ENCODE data around the gene ALPI. TPM values are rescaled to one million over a fixed set of nuclear protein-coding genes. Genes with fewer than 3 reads are reported as not detected.

Gene ALPI
- total and polyA plus RNA-seq, 7 donors = 0.05 to 0.14 TPM; not detected in 5

DNA sequence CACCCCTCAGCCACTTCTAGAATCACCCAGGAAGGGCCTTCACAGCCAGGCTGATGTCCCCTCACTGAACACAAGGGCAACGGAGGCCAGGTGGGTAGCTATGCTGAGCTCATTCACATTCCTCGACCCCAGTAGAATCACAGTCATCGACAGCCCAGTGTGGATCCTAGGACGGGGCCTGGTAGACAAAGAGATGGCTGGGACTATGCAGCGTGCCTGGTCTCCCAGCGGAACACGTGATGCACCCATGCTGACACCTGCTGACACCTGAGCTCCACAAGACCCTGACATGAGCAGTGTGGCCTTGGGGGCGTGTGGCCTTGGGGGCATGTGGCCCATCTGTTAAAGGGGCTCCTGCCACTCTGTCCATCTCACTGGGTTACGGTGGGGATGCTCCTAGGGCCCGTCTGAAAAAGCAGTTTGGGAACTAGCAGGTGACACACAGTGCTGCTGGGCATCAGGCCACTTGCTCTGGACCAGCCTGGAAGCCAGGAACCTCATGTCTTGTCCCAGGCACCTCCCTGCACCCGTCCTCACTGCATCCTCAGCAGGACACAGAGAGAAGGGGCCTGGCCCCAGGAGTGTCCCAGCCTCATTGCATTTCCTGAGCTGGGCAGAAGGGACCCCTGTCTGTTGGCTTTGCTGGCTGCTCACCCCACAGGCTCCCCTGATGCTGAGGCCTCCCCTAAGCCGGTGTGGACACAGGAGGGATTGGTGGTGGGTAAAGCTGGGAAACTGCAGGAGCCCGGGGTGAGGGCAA is 22.0 kb downstream of the ALPI start:
- DNase-seq (peak in 1 of 2 donors; percentile 35), ATAC-seq (no peak)
- H3K9me3 ChIP-seq = no peaks in the 10 kb centered on the region
- H3K4me1 ChIP-seq = no peaks in the 10 kb centered on the region
- intact Hi-C loops (cut with DNase I) = no loop called here
- TF ChIP-seq, protein P1, sequence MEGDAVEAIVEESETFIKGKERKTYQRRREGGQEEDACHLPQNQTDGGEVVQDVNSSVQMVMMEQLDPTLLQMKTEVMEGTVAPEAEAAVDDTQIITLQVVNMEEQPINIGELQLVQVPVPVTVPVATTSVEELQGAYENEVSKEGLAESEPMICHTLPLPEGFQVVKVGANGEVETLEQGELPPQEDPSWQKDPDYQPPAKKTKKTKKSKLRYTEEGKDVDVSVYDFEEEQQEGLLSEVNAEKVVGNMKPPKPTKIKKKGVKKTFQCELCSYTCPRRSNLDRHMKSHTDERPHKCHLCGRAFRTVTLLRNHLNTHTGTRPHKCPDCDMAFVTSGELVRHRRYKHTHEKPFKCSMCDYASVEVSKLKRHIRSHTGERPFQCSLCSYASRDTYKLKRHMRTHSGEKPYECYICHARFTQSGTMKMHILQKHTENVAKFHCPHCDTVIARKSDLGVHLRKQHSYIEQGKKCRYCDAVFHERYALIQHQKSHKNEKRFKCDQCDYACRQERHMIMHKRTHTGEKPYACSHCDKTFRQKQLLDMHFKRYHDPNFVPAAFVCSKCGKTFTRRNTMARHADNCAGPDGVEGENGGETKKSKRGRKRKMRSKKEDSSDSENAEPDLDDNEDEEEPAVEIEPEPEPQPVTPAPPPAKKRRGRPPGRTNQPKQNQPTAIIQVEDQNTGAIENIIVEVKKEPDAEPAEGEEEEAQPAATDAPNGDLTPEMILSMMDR (IDR thresholded peaks at IDR 0.05) = no peak
- WGBS, 3 donors = 91 to 93% (median 92%) methylated on average over 13 of the region's 13 CpGs
- H3K4me3 ChIP-seq = no peak overlapping the region
- H3K36me3 ChIP-seq (ENCODE audit: insufficient read depth in 1 of 2, low read depth in 1 of 2) = no peaks in the 10 kb centered on the region
- peaks cover 0 to 1% (median 0%) of the 10 kb centered on the region in 3 donors for H3K27me3 ChIP-seq (ENCODE audit: insufficient read depth in 3 of 3, low read length in 2 of 3)
- H3K27ac ChIP-seq = no peak overlapping the region

- no peaks in the 10 kb centered on the region for H3K36me3 ChIP-seq (ENCODE audit: insufficient read depth in 1 of 2, low read depth in 1 of 2)
- H3K27me3 ChIP-seq (ENCODE audit: insufficient read depth in 3 of 3, low read length in 2 of 3) = peaks cover 0 to 6% (median 1%) of the 10 kb centered on the region in 3 donors
- no peaks in the 10 kb centered on the region for H3K9me3 ChIP-seq
- H3K4me3 ChIP-seq = no peak overlapping the region
- 65 to 67% (median 66%) methylated on average over 19 of the region's 19 CpGs for WGBS, 3 donors
- H3K27ac ChIP-seq = no peak overlapping the region
- no peaks in the 10 kb centered on the region for H3K4me1 ChIP-seq
- TF ChIP-seq, protein P1 (IDR thresholded peaks at IDR 0.05) = no peak
- peak in 1 of 2 donors; percentile 34 for DNase-seq
- intact Hi-C loops (cut with DNase I) = no loop called here
- no peak for ATAC-seq
Measured at GRCh38 chr2:232478571-232479340, 22.8 kb downstream of the ALPI start.

DNA sequence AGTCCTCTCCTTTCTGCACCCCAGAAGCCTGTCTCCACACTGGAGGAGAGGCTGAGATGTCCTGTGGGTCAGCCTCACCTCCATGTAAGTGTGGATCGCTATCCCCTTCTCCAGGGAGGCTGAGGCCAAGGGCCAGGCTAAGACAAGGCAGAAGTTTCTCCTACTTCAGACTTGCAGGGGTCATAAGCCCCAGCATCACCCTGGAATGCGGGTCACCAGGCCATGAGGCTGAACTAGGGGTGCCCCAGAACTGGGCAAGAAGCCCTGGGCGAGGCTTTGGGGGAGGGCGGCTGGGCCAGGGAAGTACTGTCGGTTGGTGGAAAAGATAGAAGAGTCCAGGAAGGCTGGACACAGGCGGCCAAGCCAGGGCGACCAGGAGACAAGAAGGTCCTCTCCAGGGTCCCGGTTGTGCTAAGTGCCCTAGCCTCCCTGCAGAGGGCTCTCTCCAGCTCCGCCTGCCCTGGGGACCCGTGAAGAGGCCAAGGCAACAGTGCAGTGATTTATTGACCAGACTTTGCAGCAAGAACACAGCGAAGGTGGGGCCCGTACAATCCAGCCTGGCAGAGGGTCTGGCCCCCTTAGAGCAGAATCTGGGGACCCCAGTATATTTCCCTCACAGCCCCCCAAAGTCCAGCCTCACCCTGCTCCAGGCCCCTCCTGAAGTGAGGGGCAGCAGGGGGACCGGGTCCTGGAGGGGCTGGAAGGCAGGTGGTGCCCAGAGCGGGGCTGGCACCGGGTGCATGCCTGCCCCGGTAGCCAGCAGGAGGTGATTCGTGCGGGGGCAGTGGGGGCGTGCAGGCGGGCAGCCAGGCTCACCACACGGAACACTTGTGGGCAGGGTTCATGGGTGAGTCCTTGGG is 23.6 kb downstream of the ALPI start:
- 74 to 75% (median 74%) methylated on average over 18 to 21 of the region's 21 CpGs for WGBS, 3 donors
- H3K27me3 ChIP-seq (ENCODE audit: insufficient read depth in 3 of 3, low read length in 2 of 3) = peaks cover 0 to 14% (median 1%) of the 10 kb centered on the region in 3 donors
- no peaks in the 10 kb centered on the region for H3K9me3 ChIP-seq
- no peaks in the 10 kb centered on the region for H3K4me1 ChIP-seq
- TF ChIP-seq, protein P1 (IDR thresholded peaks at IDR 0.05) = no peak
- DNase-seq (peak in 1 of 2 donors; percentile 31), ATAC-seq (peak in 2 of 4 donors; percentile 39 to 45)
- intact Hi-C loops (cut with DNase I) = no loop called here
- no peaks in the 10 kb centered on the region for H3K36me3 ChIP-seq (ENCODE audit: insufficient read depth in 1 of 2, low read depth in 1 of 2)
- no peak overlapping the region for H3K27ac ChIP-seq
- H3K4me3 ChIP-seq = no peak overlapping the region

DNA sequence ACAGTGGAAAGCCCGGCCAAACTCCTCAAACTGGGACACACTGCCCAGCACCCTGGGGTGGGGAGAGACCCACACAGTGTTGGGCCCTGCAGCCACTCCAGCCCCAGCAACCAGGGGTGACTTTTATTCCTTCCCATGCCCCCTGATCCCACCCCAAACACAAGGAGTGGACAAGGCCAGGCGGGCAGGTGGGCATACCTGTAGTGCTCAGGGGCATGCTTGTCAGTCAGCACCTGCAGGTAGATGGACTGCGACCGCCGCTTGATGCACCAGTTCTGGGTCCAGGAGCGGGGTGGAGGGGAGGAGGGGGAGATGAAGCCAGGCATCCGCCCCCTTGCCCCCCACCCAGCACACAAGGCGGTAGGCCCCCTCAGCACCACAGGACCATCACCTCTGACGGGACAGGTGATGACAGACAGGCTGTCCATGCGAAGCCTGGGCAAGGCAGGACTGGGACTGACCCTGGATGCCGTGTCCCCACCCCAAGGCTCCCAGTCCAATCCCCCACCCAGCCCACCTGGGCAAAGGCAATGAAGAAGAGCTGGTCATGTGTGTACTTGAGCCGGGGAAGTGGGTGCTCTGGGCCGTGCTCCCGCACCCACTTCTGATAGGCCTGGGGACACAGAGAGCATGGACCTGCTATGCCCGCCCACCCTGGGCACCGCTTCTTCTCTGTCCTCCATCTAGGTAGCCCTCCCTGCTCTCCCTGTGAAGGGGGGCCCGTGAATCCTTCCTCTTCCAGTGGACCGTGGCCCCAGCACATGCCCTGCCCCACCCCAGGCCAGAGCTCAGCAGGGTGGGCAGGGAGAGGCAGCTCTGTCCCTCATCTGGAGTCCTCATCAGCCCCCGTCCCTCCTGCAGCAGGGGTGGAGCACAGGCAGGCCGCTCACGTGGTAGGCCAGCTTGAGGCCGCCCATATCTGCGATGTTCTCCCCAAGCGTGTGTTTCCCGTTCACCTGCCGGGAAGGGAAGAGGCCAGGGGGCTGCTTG is 24.5 kb downstream of the ALPI start:
- no peak overlapping the region for H3K27ac ChIP-seq
- H3K9me3 ChIP-seq = no peaks in the 10 kb centered on the region
- 85 to 87% (median 87%) methylated on average over 21 to 26 of the region's 26 CpGs for WGBS, 3 donors
- ATAC-seq (no peak), DNase-seq (peak in 1 of 2 donors; percentile 42)
- H3K27me3 ChIP-seq (ENCODE audit: insufficient read depth in 3 of 3, low read length in 2 of 3) = peaks cover 0 to 23% (median 1%) of the 10 kb centered on the region in 3 donors
- H3K4me1 ChIP-seq = no peaks in the 10 kb centered on the region
- TF ChIP-seq, protein P1 (IDR thresholded peaks at IDR 0.05) = no peak
- H3K36me3 ChIP-seq (ENCODE audit: insufficient read depth in 1 of 2, low read depth in 1 of 2) = no peaks in the 10 kb centered on the region
- H3K4me3 ChIP-seq = no peak overlapping the region
- intact Hi-C loops (cut with DNase I) = no loop called here

Data from psoas muscle (tissue), 8 donors.